ENCODE data around the gene SLC22A16.

- no peak for TF ChIP-seq EZH2 (IDR thresholded peaks at IDR 0.05; ENCODE audit: borderline replicate concordance, low read length)
- TF ChIP-seq CTCF (IDR thresholded peaks at IDR 0.05; ENCODE audit: low read length) = no peak
Measured at GRCh38 chr6:110475066-110475653, 1.3 kb downstream of the SLC22A16 start.
